ENCODE measurements around the gene RHOT1.
"Not testable (repeated sequence)": the region's sequence is repeated elsewhere in the genome, so short reads cannot be mapped to it uniquely, and the experiment has no call there.

The RHOT1 gene

DNA sequence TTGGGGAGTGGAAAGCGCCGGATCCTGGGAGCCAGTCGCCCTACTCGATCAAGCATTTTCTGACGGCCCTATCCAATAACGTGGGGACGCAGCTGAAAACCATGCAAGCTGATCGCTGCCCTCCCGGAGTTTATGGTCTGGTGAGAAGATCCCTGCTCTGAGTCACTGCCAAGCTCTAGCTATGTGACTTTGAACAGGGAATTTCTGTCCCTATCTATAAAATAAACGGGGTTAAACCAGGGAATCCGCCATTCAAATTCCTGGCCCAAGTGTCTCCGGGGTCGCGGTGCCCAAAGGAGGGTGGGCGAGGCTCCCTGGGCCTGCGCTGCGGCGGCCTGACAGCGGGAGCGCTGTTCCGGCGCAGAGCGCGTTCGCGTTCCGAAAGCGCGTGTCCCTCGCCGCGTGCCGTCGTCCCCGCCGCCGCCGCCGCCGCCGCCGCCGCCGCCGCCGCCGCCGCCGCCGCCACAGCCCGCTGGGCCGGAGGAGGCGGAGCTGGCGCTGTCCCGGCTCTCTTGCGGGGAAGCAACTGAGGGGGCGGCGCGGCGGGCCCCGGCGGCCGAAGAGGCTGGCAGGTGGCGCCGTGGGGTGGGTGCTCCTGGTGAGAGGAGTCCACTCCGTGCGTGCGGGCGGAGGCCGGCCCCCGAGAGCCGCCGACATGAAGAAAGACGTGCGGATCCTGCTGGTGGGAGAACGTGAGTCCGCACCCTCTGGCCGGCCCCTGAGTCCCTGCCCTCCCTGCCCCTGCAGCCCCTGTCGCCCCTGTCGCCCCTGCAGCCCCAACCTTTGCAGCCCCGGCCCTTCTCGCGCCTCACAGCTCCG, at the start of gene RHOT1:
Gene RHOT1 (plus strand): TSS at position 465 of the 819 bp plus-strand sequence. CDS start 191 bp downstream, at position 656.
- peak in 13 of 14 donors; percentile 17 to 89 (median 74) for DNase-seq

- DNase-seq: no peak
These were observed 42.6 kb upstream of the RHOT1 start for GRCh38 chr17:32099686-32100085.

- not testable (repeated sequence) for DNase-seq
These were observed 42.0 kb upstream of the RHOT1 start for GRCh38 chr17:32100323-32100722.

DNA sequence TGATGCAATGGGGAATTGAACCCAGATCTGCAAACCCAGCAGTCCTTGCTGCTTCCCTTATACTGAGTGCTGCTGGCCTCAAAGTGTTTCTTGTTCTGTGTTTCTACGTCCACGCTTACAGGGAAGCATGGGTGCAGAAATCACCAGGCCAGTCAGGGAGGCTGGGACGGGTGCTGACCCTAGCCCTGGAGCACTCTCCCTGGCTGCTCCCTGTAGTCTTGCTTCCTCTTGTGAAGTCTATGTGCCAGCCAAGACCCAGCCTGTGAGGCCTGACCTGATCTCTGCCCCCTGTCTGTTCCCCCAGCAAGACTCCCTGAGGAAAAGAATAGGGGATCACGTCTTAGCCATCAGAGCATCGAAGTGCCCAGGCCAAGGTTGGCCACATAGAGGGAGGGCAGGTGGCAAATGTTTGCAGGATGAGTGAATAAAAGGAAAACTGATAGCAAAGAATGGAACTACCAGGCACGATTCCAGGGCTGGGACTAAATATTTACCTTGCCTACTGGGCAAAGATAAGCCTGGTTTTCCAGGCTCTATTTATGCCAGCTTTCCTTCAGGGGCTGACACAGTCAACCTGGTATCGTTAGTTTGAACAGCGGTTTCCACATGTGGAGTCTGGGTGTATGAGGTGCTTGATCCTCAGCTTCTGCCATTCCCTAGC, 41.2 kb upstream of the RHOT1 start:
- DNase-seq: no peak

DNA sequence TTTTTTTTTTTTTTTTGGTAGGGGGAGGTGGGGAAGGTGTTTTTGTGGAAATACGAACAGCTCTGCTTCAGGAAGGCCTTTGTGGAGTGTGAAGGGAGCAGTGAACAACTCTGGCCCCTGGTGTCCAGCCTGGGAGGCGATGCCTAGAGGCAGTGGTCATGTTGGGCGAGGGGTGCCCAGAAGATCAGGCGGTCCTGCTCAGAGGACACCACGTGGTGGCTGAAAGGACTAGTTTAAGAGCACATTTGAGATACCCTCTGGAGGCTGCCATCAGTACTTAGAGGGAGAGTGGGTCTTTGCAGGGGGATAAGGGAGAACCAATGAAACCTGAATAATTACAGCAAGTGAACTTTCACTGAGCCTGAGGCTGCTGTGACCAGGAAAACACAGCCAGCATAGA, 40.1 kb upstream of the RHOT1 start:
- no peak for DNase-seq

GRCh38 chr17:32102646-32103186, 39.6 kb upstream of the RHOT1 start:
- DNase-seq: no peak

DNA sequence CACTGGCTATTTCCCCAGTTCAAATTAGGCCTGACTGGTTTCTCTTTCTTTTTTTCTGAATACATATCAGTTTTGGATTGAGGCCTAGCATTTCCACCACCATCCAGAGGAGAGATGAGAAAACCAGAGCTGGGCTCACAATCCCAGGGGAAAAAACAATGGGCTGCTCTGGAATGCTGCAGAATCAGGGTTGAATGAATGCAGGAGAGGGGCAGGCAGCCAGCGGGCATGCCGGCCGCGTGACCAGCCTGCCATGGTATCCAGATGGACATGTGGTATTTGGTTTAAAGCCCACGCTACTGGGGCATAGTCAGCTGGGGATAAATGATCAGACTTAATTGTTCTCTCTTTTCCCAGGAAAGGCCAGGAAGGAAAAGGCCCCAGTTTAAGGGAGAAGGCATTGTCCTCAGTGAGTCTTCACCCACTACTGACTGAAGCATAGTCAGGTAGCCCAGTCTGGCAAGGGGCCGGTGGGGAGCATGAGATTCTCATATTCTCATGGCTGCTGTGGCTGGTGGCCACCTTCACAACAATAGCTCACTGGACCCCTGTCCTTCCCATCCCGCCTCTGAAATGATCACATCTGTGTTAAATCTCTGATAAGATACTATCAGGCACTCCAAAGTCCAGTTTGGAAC, 38.7 kb upstream of the RHOT1 start:
- peak in 2 of 14 donors; percentile 14 to 39 for DNase-seq

DNA sequence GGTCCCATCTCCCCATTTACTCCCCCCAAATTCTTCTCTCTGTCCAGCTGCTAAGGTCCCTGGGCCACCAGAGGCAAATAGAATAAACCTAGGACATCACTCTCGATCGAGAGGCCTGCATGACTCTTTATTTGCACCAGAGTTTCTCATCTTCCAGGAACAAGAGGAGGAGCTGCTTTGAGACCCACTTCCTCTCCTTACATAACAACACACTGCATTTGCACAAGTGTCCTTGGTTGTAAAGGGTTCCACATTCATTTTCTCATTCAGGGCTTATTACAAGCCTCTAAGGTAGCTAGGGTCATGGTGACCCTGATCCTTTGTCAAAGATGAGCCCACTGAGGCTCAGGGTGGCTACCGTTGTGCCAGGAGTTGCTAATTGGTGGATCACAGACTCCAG, 38.1 kb upstream of the RHOT1 start:
- DNase-seq: no peak

- DNase-seq: not testable (repeated sequence)
These were observed 35.8 kb upstream of the RHOT1 start for GRCh38 chr17:32106471-32106981.

- DNase-seq: not testable (repeated sequence)
These were observed 35.1 kb upstream of the RHOT1 start for GRCh38 chr17:32107194-32107593.

GRCh38 chr17:32110596-32110995, 31.7 kb upstream of the RHOT1 start:
- no peak for DNase-seq

DNA sequence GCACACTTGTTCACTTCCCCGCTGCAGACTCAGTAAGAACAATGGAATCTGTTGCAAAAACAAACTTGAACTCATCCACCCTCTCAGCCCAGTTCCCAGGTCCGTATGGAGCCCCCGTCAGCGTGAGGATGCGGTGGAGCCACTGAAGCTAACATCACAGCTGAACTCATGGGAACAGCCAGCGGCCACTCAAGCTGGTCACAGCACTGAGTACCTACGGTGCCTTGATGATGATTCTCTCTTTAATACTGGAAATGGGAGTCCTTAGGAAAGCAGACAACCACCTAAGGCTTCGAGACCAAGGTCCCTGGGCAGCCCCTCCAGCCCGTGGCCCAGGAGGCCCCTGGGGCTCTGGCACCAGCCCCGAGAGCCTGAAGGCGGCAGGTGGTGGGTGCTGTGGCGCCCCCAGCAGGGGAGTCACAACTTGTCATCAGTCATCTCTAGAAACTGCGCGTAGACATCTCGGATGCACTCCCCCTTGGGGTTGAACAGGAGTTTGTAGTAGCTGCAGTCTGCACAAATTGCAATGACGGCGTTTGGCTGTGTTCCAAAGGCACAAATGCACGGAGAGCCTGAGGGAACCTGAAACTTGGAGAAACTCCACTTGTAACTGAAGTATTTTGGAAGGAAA, 31.0 kb upstream of the RHOT1 start:
- peak in 3 of 14 donors; percentile 12 to 27 (median 14) for DNase-seq

GRCh38 chr17:32112416-32112815, 29.9 kb upstream of the RHOT1 start:
- no peak for DNase-seq

GRCh38 chr17:32114536-32114935, 27.8 kb upstream of the RHOT1 start:
- DNase-seq: no peak

- DNase-seq: not testable (repeated sequence)
These were observed 26.8 kb upstream of the RHOT1 start for GRCh38 chr17:32115546-32115945.

DNA sequence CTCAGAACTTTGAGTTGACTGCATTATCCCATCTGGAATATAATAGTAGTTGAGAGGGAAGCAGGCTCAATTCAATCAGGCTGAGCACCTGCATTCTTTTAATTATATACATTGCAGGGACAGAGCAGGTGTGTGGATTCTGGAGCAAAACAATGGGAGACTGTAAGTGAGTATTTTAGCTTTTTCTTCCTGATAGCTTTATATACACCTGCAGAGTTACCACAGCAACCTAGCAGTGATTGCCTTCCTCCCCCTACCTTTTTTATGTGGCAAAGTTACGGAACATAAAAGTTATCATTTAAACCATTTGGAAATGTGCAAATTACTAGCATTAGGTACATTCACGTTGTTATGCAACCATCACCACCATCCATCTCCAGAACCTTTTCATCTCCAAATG, 25.4 kb upstream of the RHOT1 start:
- DNase-seq: no peak

DNA sequence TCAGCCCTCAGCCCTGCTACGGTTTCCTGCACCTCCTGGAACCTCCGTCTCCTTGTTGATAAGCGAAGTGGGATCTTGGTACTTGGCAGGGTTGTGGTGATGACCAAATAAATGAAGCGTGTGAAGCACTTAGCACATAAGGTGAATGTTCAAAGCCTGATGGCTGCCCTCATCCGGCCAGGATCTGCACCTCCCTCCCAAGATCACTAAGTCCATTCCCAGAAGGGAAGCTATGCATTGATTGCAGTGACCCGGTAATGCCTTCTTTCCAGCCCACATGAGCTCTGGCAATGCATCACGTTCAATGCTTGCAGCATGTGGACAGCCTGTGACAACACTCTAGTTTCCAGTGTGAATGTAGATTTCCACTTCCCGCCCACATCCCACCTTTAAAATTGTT, 24.9 kb upstream of the RHOT1 start:
- DNase-seq: no peak

DNA sequence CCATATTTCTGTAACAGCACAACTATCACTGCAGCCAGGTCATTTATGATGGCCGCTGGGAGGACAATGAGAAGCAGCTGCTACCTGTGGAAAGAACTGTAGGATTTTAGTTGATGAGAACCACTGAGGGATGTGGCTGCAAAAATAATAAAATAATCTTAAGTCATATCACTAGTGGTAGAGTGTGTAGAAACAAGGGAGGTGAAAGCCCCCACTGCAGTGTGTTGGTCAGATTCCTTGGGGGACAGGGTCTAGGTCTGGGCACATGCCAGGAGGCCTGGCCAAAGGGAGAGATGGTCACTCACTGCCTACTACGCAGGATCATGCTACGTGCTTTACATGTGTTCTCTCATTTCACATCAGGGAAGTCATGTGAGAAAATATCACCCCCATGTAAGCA, 24.2 kb upstream of the RHOT1 start:
- not testable (repeated sequence) for DNase-seq

GRCh38 chr17:32118835-32119234, 23.5 kb upstream of the RHOT1 start:
- DNase-seq: no peak

- DNase-seq: no peak
These were observed 22.2 kb upstream of the RHOT1 start for GRCh38 chr17:32120141-32120540.

GRCh38 chr17:32120716-32121115, 21.6 kb upstream of the RHOT1 start:
- no peak for DNase-seq

DNA sequence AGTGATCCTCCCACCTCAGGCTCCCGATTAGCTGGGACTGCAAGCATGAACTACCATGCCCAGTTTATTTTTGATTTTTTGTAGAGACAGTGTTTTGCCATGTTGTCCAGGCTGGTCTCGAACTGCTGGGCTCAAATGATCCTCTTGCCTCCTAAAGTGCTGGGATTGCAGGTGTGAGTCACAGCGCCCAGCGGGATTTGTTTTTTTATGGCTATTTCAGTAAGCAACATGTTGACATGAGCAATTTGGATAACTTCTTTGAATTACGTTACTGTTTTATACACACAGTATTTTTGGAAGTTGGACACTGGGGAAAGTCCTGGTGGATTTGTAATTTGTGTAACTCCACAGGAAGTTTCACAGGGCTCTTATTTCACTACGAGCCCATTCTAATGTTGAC, 18.5 kb upstream of the RHOT1 start:
- no peak for DNase-seq

Measured in C1 segment of cervical spinal cord (tissue), 14 donors.